HepG2 (cell line): ENCODE data around the gene FGFR4. TPM values are rescaled to one million over a fixed set of nuclear protein-coding genes. Genes with fewer than 3 reads are reported as not detected.

Experiments
- ATAC-seq: fragments of 200-7000 bp; cut with Tn5 transposase; 3 replicates; pipeline ENCODE4 v1.9.1; 2020; ENCODE audit warnings: mild to moderate bottlenecking, moderate library complexity
- BruUV-seq: library from RNA; stranded (reverse); fragments of 400-500 nt; replicated peaks from 2 replicates; lab custom pipeline; 2021; lab: Mats Ljungman, UMichigan
- CTCF ChIA-PET: fragments of 300-600 bp; formaldehyde crosslinking; extraction: SDS; loops from one replicate; lab custom pipeline; 2021; ENCODE audit warnings: low total read pairs, inconsistent platforms, low intra/inter-chr PET ratio; lab: Yijun Ruan, JAX
- POLR2A ChIA-PET: fragments of 350-600 bp; sonication (Branson Sonifier 250); formaldehyde crosslinking; loops from one replicate; lab custom pipeline; 2020; ENCODE audit warnings: antibody characterized with exemption, inconsistent platforms; lab: Yijun Ruan, JAX
- DNase-seq: peaks from one replicate; pipeline ENCODE4 v3.0.0-alpha.2; 2015; ENCODE audit warnings: low spot score
- FAIRE-seq: peaks from 3 replicates; lab custom pipeline; 2011; peaks lifted over from hg19 to GRCh38; lab: Jason Lieb, UNC
- H2AFZ ChIP-seq: one replicate; pipeline ENCODE4 v1.6.1; 2011; ENCODE audit warnings: low read length, inconsistent platforms
- H3K27ac ChIP-seq: fragments of 300-600 bp; 3 replicates; pipeline ENCODE4 v1.8.0; 2011; ENCODE audit warnings: mixed run types, mild to moderate bottlenecking, mixed read lengths, low read length, inconsistent platforms; ENCODE audit not compliant: insufficient read depth; ENCODE audit errors: extremely low read length
- H3K27me3 ChIP-seq, 2 experiments: fragments of 200-600 bp in 1 of 2; 2 replicates in 1 of 2; 3 replicates in 1 of 2; pipeline versions ENCODE4 v1.6.0 to v1.8.0; 2011; ENCODE audit warnings: low read length in 2 of 2, mild to moderate bottlenecking in 2 of 2, moderate library complexity in 2 of 2, inconsistent platforms in 1 of 2; ENCODE audit not compliant: insufficient read depth in 2 of 2, control insufficient read depth in 1 of 2
- H3K36me3 ChIP-seq, 2 experiments: fragments of 200-600 bp in 1 of 2; replicated peaks in 1 of 2; 2 replicates in 1 of 2; 3 replicates in 1 of 2; pipeline versions ENCODE4 v1.5.1 to v1.8.0; 2011; ENCODE audit warnings: low read length in 2 of 2, inconsistent platforms in 1 of 2; ENCODE audit not compliant: insufficient read depth in 2 of 2, control insufficient read depth in 1 of 2
- H3K4me1 ChIP-seq: 2 replicates; pipeline ENCODE4 v1.5.1; 2012; ENCODE audit warnings: low read length, inconsistent platforms; ENCODE audit not compliant: insufficient read depth
- H3K4me2 ChIP-seq: 2 replicates; pipeline ENCODE4 v1.6.0; 2011; ENCODE audit warnings: low read depth, low read length, inconsistent platforms
- H3K4me3 ChIP-seq, 3 experiments: fragments of 200-600 bp in 1 of 3; sonication (generic), shearing (Covaris generic) in 1 of 3; replicated peaks in 1 of 3; 2 replicates each; pipeline ENCODE4 v1.5.1; 2011 to 2016; ENCODE audit warnings: low read length in 3 of 3, inconsistent platforms in 2 of 3, low read depth in 2 of 3, mild to moderate bottlenecking in 2 of 3, control low read depth in 1 of 3, mixed read lengths in 1 of 3; ENCODE audit not compliant: insufficient read depth in 1 of 3
- H3K79me2 ChIP-seq: one replicate; pipeline ENCODE4 v1.6.1; 2011; ENCODE audit warnings: low read length, inconsistent platforms; ENCODE audit not compliant: insufficient read depth
- H3K9ac ChIP-seq: 2 replicates; pipeline ENCODE4 v1.6.0; 2011; ENCODE audit warnings: mild to moderate bottlenecking, low read depth, low read length, inconsistent platforms; ENCODE audit not compliant: insufficient read depth
- H3K9me3 ChIP-seq: 2 replicates; pipeline ENCODE4 v1.5.1; 2012; ENCODE audit warnings: mild to moderate bottlenecking, low read length
- H4K20me1 ChIP-seq: 2 replicates; pipeline ENCODE4 v1.6.0; 2011; ENCODE audit warnings: inconsistent platforms, mild to moderate bottlenecking, low read length, moderate library complexity; ENCODE audit not compliant: insufficient read depth
- CBX1 ChIP-seq: IDR thresholded peaks from one replicate; pipeline ENCODE4 v1.6.1; 2016; ENCODE audit warnings: antibody characterized with exemption, low read depth
- CBX5 ChIP-seq: sonication (generic); formaldehyde crosslinking; IDR thresholded peaks from 2 replicates; pipeline ENCODE4 v1.4.0; 2020; ENCODE audit warnings: missing genetic modification reagents, borderline replicate concordance
- CTCF ChIP-seq: sonication (generic); formaldehyde crosslinking; IDR thresholded peaks from 2 replicates; pipeline ENCODE4 v1.5.0; 2020; ENCODE audit warnings: mild to moderate bottlenecking, missing genetic modification reagents, moderate library complexity
- FOXM1 ChIP-seq: sonication (generic); formaldehyde crosslinking; IDR thresholded peaks from 2 replicates; pipeline ENCODE4 v1.5.0; 2020; ENCODE audit warnings: missing genetic modification reagents
- HES4 ChIP-seq: sonication (generic); formaldehyde crosslinking; IDR thresholded peaks from 2 replicates; pipeline ENCODE4 v1.9.0; 2021; ENCODE audit warnings: mild to moderate bottlenecking, missing genetic modification reagents, borderline replicate concordance
- KDM5B ChIP-seq: sonication (generic); formaldehyde crosslinking; IDR thresholded peaks from 2 replicates; pipeline ENCODE4 v1.4.0; 2020; ENCODE audit warnings: missing genetic modification reagents, mild to moderate bottlenecking, borderline replicate concordance
- MEF2D ChIP-seq: sonication (generic); formaldehyde crosslinking; IDR thresholded peaks from 2 replicates; pipeline ENCODE4 v1.5.1; 2020; ENCODE audit warnings: mild to moderate bottlenecking, missing genetic modification reagents
- MXD1 ChIP-seq: sonication (generic); formaldehyde crosslinking; IDR thresholded peaks from 2 replicates; pipeline ENCODE4 v1.4.0; 2020; ENCODE audit warnings: mild to moderate bottlenecking, missing genetic modification reagents
- NFRKB ChIP-seq: fragments of 450-650 bp; IDR thresholded peaks from 2 replicates; pipeline ENCODE4 v1.6.1; 2017
- PHF21A ChIP-seq: sonication (generic); formaldehyde crosslinking; IDR thresholded peaks from 2 replicates; pipeline ENCODE4 v1.5.0; 2020; ENCODE audit warnings: mild to moderate bottlenecking, missing genetic modification reagents
- SATB2 ChIP-seq: sonication (generic); formaldehyde crosslinking; IDR thresholded peaks from 2 replicates; pipeline ENCODE4 v1.5.0; 2020; ENCODE audit warnings: missing genetic modification reagents
- SP140L ChIP-seq: sonication (generic); formaldehyde crosslinking; IDR thresholded peaks from 2 replicates; pipeline ENCODE4 v1.4.0; 2020; ENCODE audit warnings: missing genetic modification reagents, borderline replicate concordance
- YEATS4 ChIP-seq: sonication (generic); formaldehyde crosslinking; IDR thresholded peaks from 2 replicates; pipeline ENCODE4 v1.4.0; 2020; ENCODE audit warnings: missing genetic modification reagents, borderline replicate concordance
- ZBTB21 ChIP-seq: sonication (generic); formaldehyde crosslinking; IDR thresholded peaks from 2 replicates; pipeline ENCODE4 v1.4.0; 2020; ENCODE audit warnings: missing genetic modification reagents
- ZBTB3 ChIP-seq: sonication (generic); formaldehyde crosslinking; IDR thresholded peaks from 2 replicates; pipeline ENCODE4 v1.4.0; 2020; ENCODE audit warnings: low read depth, mild to moderate bottlenecking, moderate library complexity, missing genetic modification reagents, borderline replicate concordance
- ZNF253 ChIP-seq: sonication (generic); formaldehyde crosslinking; IDR thresholded peaks from 2 replicates; pipeline ENCODE4 v1.8.0; 2022; ENCODE audit warnings: mild to moderate bottlenecking, missing genetic modification reagents, borderline replicate concordance
- ZNF564 ChIP-seq: sonication (generic); formaldehyde crosslinking; IDR thresholded peaks from 2 replicates; pipeline ENCODE4 v1.8.1; 2023; ENCODE audit warnings: mild to moderate bottlenecking, missing genetic modification reagents
- WGBS: methylation state at CpG from one replicate; pipeline ENCODE4 v1.1.6; 2017; ENCODE audit warnings: low lambda C conversion rate; 5-methylcytosine and 5-hydroxymethylcytosine counted together
- in situ Hi-C: cut with HindIII; loops from 2 replicates; pipeline ENCODE4 v1.10.0; 2017; ENCODE audit warnings: low pct_unique_long_range_greater_than_20kb; ENCODE audit not compliant: extremely low pct_ligation_motif_present
- intact Hi-C: fragments of 100-400 bp; cut with micrococcal nuclease; formaldehyde crosslinking; loops from one replicate; pipeline ENCODE4 v1.10.0; 2022; ENCODE audit not compliant: unreplicated experiment
- polyA plus RNA-seq, 8 experiments: library from polyadenylated mRNA; depleted of rRNA in 3 of 8; stranded (reverse) in 7 of 8; unstranded in 1 of 8; fragments of >200 nt; fragmentation: Illumina TruSeq in 4 of 8; extraction: Trizol in 4 of 8; gene quantifications; 2 replicates each; pipeline versions ENCODE4 v1.2.1 to v1.2.3, GENCODE V29; 2011 to 2016; ENCODE audit warnings: low read depth in 4 of 8, missing spikeins in 1 of 8, mixed read lengths in 1 of 8; ENCODE audit not compliant: insufficient read depth in 1 of 8
- total RNA-seq, 5 experiments: library from RNA; depleted of rRNA; stranded (reverse); fragments of >200 nt; fragmentation: Illumina TruSeq; extraction: Trizol; gene quantifications; 2 replicates each; pipeline ENCODE4 v1.2.3, GENCODE V29; 2016; ENCODE audit warnings: low read depth in 1 of 5

Gene FGFR4
- total and polyA plus RNA-seq, 2 of the 13 experiments (the other 11 are each of a cell fraction or from before 2014, with no cell fraction given), result 129 to 219 TPM

GRCh38 chr5:177043114-177043513 lies 43.6 kb upstream of the FGFR4 start (continued):
- TF ChIP-seq MXD1 (CRISPR knock-in tag) (no peak), CTCF (no peak), ZNF253 (no peak), CBX5 (CRISPR knock-in tag) (no peak)

- Histone ChIP-seq H3K36me3 (peaks cover 14 to 58% of the 10 kb centered on the region in 2 experiments), H3K4me2 (no peak overlapping the region), H3K79me2 (no peaks in the 10 kb centered on the region), H3K27ac (no peak overlapping the region), H3K9me3 (no peaks in the 10 kb centered on the region), H3K4me3 (no peak overlapping the region), H4K20me1 (no peaks in the 10 kb centered on the region), H3K9ac (no peak overlapping the region), H3K4me1 (no peaks in the 10 kb centered on the region), H3K27me3 (no peaks in the 10 kb centered on the region; a peak in 1 of 5 replicates), H2AFZ (no peak overlapping the region)
- WGBS, result 100% methylated on average over 1 of the region's 1 CpG
- intact Hi-C loops (no loop called here), in situ Hi-C loops (no loop called here)
- ChIA-PET POLR2A (no interaction called here), CTCF (no interaction called here)
- BruUV-seq, result no TSS peak
- DNase-seq, result no peak
- ATAC-seq, result no peak
- no peak for FAIRE-seq
- TF ChIP-seq ZNF564, result no peak
- no peak for TF ChIP-seq HES4 (CRISPR knock-in tag)
- no peak for TF ChIP-seq ZBTB21 (CRISPR knock-in tag)
- TF ChIP-seq SP140L, result no peak
- TF ChIP-seq SATB2, result no peak
- TF ChIP-seq CBX1, result no peak
- no peak for TF ChIP-seq PHF21A (CRISPR knock-in tag)
- TF ChIP-seq FOXM1 (CRISPR knock-in tag), result no peak
- TF ChIP-seq MEF2D (CRISPR knock-in tag), result no peak
- TF ChIP-seq YEATS4 (CRISPR knock-in tag), result no peak
- TF ChIP-seq NFRKB, result no peak
- TF ChIP-seq ZBTB3, result no peak
- TF ChIP-seq KDM5B, result no peak
Observed at GRCh38 chr5:177043958-177044357, 42.8 kb upstream of the FGFR4 start.
